Mucosa of rectum (tissue), 2 donors: Measurements from ENCODE around the gene LRRTM3.

Source experiments
- H3K27ac ChIP-seq, 2 donors: one replicate each; pipeline ENCODE4 v1.7.0; 2013; ENCODE audit warnings: inconsistent platforms in 2 of 2, low read depth in 2 of 2, low read length in 2 of 2
- H3K27me3 ChIP-seq, 2 donors: one replicate each; pipeline ENCODE4 v1.7.0; 2013; ENCODE audit warnings: low read length in 2 of 2; ENCODE audit not compliant: control insufficient read depth in 2 of 2, insufficient read depth in 2 of 2
- H3K36me3 ChIP-seq, 2 donors: one replicate each; pipeline ENCODE4 v1.7.0; 2013; ENCODE audit warnings: low read length in 2 of 2; ENCODE audit not compliant: control insufficient read depth in 2 of 2, insufficient read depth in 2 of 2
- H3K4me1 ChIP-seq, 2 donors: one replicate each; pipeline ENCODE4 v1.7.0; 2013; ENCODE audit warnings: low read length in 2 of 2, mild to moderate bottlenecking in 1 of 2; ENCODE audit not compliant: control insufficient read depth in 2 of 2, insufficient read depth in 2 of 2
- H3K4me3 ChIP-seq, 2 donors: one replicate each; pipeline ENCODE4 v1.7.0; 2013; ENCODE audit warnings: low read length in 2 of 2
- H3K9ac ChIP-seq, 2 donors: one replicate each; pipeline ENCODE4 v1.7.0; 2013; ENCODE audit warnings: low read length in 2 of 2, low read depth in 1 of 2, mild to moderate bottlenecking in 1 of 2
- H3K9me3 ChIP-seq, 2 donors: one replicate each; pipeline ENCODE4 v1.7.0; 2013; ENCODE audit warnings: low read length in 2 of 2; ENCODE audit not compliant: control insufficient read depth in 2 of 2
- donor health status: healthy.
- donor health status: Normal muscosa, but diverticular disease.

The LRRTM3 gene

DNA sequence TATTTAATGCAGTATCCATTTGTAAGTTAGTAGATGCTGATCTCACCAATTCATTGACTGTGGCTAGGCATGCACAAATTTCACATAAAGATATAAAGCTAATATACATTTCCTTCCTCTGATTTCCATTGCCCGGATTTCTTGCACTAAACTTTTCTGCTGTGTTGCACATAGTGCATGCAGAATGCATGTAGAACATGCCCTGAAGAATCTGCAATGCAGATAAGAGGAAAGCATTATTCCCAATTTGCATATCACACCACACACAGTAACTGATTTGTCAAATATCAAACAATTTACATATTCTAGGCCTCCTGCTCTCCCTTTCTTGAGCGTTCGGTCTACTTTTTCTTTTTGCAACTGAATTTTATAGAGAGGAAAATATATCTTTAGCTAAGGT, 124.2 kb downstream of the LRRTM3 start:
- Histone ChIP-seq H3K4me3 (no peak overlapping the region), H3K9ac (no peak overlapping the region), H3K27ac (no peak overlapping the region), H3K27me3 (no peaks in the 10 kb centered on the region), H3K36me3 (no peaks in the 10 kb centered on the region), H3K4me1 (no peaks in the 10 kb centered on the region), H3K9me3 (no peaks in the 10 kb centered on the region)

DNA sequence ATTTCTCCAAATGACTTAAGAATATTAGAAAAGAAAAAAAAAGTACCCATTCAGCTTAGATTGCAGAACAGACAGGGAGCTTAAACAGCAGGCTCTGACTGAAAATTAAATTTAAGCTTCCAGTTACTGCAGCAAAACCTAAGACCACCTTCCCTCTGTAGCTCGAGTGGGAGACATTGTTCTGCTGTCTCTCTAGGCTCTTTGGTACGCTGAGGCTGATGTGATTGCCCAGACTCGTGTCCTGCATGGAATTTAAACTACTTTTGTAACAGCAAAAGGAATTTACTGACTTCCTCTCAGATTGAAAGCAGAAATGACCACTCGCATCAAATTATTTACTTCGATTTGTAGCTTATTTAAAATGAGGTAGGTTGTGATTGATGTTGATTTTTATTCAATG, 124.6 kb downstream of the LRRTM3 start:
- no peak overlapping the region for H3K9ac ChIP-seq
- no peaks in the 10 kb centered on the region for H3K27me3 ChIP-seq
- H3K9me3 ChIP-seq, result no peaks in the 10 kb centered on the region
- H3K36me3 ChIP-seq, result no peaks in the 10 kb centered on the region
- H3K27ac ChIP-seq, result no peak overlapping the region
- no peaks in the 10 kb centered on the region for H3K4me1 ChIP-seq
- no peak overlapping the region for H3K4me3 ChIP-seq

DNA sequence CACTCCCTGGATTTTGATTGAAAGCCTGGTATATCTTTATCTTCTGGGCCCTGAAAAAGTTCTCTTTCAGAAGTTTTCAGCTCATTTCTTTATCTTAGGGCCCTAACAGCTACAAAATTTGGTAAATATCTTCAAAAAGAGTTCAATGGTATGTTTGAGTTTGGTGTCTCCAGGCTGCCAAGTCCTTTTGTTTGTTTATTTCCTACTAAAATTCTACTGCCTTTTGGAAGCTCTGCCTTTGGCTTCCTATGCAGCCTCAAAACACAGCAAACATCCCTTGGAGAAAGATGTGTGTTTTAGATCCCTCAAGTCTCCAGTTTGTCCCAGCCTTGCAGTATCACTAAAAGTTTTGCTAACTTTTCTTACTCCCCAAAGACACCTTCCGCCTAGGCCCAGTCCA, 146.8 kb downstream of the LRRTM3 start:
- no peak overlapping the region for H3K9ac ChIP-seq
- H3K4me3 ChIP-seq, result no peak overlapping the region
- H3K36me3 ChIP-seq, result no peaks in the 10 kb centered on the region
- H3K27me3 ChIP-seq, result no peaks in the 10 kb centered on the region
- no peaks in the 10 kb centered on the region for H3K9me3 ChIP-seq
- H3K27ac ChIP-seq, result no peak overlapping the region
- no peaks in the 10 kb centered on the region for H3K4me1 ChIP-seq

GRCh38 chr10:67075491-67075971, 149.7 kb downstream of the LRRTM3 start:
- H3K36me3 ChIP-seq, result no peaks in the 10 kb centered on the region
- H3K27me3 ChIP-seq, result no peaks in the 10 kb centered on the region
- no peak overlapping the region for H3K27ac ChIP-seq
- H3K4me3 ChIP-seq, result no peak overlapping the region
- H3K4me1 ChIP-seq, result no peaks in the 10 kb centered on the region
- H3K9ac ChIP-seq, result no peak overlapping the region
- H3K9me3 ChIP-seq, result no peaks in the 10 kb centered on the region

GRCh38 chr10:67076144-67076543, 150.3 kb downstream of the LRRTM3 start:
- Histone ChIP-seq H3K27ac (no peak overlapping the region), H3K9ac (no peak overlapping the region), H3K27me3 (no peaks in the 10 kb centered on the region)

DNA sequence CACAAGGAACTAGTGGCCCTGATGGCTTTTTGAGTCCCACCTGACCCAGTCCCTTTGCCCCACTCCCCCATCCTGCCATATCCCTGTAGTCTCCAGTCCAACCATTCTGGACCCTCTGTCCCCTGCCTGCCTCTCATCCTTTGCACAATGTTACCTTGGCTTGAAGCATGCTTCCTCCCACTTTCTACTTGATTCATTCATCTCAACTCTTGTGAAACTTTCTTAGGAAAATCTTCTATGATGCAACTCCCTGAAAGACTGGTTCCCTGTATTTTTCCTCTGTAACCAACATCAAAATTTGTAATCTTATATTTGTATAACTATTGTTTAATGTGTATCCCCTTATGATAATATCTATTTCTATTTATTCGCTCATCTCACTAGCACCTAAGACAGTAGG, 151.5 kb downstream of the LRRTM3 start:
- Histone ChIP-seq H3K9me3 (no peaks in the 10 kb centered on the region), H3K36me3 (no peaks in the 10 kb centered on the region), H3K4me1 (no peaks in the 10 kb centered on the region), H3K4me3 (no peak overlapping the region), H3K9ac (no peak overlapping the region), H3K27ac (no peak overlapping the region), H3K27me3 (no peaks in the 10 kb centered on the region)

More at GRCh38 chr10:67076144-67076543, 150.3 kb downstream of the LRRTM3 start:
- no peaks in the 10 kb centered on the region for H3K4me1 ChIP-seq
- no peaks in the 10 kb centered on the region for H3K36me3 ChIP-seq
- H3K4me3 ChIP-seq, result no peak overlapping the region
- no peaks in the 10 kb centered on the region for H3K9me3 ChIP-seq

GRCh38 chr10:67079126-67079525, 153.3 kb downstream of the LRRTM3 start:
- H3K36me3 ChIP-seq, result no peaks in the 10 kb centered on the region
- H3K4me1 ChIP-seq, result no peaks in the 10 kb centered on the region
- H3K27me3 ChIP-seq, result no peaks in the 10 kb centered on the region
- no peaks in the 10 kb centered on the region for H3K9me3 ChIP-seq
- H3K9ac ChIP-seq, result no peak overlapping the region
- no peak overlapping the region for H3K27ac ChIP-seq
- H3K4me3 ChIP-seq, result no peak overlapping the region

DNA sequence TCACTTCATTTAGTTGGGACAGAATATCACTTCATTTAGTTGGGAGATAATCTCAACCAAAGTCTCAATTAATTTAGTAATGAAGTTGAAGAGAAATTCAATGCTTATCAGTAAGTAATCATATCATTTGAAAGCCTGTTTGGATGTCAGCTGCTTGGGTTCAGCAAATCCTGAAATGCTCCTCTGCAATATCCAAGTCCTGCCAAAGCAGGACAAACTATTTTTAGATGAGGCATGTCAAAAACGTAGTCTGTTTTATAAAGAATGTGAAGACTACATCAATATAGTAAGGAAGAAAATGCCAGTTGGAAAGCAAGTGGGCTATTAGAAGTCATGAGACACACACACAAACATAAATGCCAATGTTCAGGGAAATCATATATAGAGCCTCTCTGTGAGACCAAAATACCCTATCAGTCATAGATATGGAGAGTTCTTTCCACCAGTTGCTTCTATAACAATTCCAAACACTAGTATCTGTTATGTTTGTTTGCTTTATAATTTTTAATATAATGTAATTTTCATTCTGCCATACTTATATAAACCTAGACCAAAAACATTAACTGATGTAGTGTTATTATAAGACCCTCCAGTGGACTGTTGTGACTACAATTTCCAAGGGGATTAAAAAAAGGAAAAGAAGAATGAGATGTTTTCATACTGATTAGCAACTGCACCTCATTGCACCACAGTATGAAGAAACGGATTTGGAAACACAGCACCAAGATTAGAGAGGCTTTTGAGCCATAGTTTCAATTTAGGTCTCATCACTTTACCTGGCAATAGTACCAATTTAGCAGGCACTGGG, 160.7 kb downstream of the LRRTM3 start:
- H3K36me3 ChIP-seq, result no peaks in the 10 kb centered on the region
- no peak overlapping the region for H3K27ac ChIP-seq
- H3K4me3 ChIP-seq, result no peak overlapping the region
- H3K4me1 ChIP-seq, result no peaks in the 10 kb centered on the region
- H3K9ac ChIP-seq, result no peak overlapping the region
- H3K27me3 ChIP-seq, result no peaks in the 10 kb centered on the region
- H3K9me3 ChIP-seq, result no peaks in the 10 kb centered on the region

- Histone ChIP-seq H3K4me1 (no peaks in the 10 kb centered on the region), H3K4me3 (no peak overlapping the region), H3K27ac (no peak overlapping the region), H3K27me3 (no peaks in the 10 kb centered on the region), H3K36me3 (no peaks in the 10 kb centered on the region), H3K9me3 (no peaks in the 10 kb centered on the region), H3K9ac (no peak overlapping the region)
Measured at GRCh38 chr10:67087135-67087425, 161.2 kb downstream of the LRRTM3 start.

DNA sequence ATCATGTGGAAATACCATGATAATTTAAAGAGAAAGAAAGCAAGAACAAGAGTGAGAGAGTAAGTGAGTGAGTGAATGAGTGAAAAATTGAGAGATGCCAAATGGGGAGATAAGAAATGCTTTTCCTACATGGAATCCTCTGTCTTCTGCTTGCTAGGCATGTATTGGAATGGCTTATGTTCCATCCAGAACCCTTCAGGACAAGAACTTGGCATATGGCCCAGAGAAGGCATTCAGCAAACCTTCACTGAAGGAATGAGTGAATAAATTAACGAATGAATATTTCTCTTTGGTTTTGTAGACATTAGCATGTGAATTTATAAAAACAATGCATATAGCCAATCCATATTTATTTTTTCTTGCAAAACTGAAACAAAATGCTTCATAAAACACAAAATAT, 162.2 kb downstream of the LRRTM3 start:
- Histone ChIP-seq H3K27ac (no peak overlapping the region), H3K27me3 (no peaks in the 10 kb centered on the region), H3K4me3 (no peak overlapping the region), H3K36me3 (no peaks in the 10 kb centered on the region), H3K9me3 (no peaks in the 10 kb centered on the region), H3K4me1 (no peaks in the 10 kb centered on the region), H3K9ac (no peak overlapping the region)
